Renal cortical epithelial cell (primary cell): ENCODE measurements around the gene PA2G4. TPM values are rescaled to one million over a fixed set of nuclear protein-coding genes. Genes with fewer than 3 reads are reported as not detected.

ENCODE experiments used
- total RNA-seq: library from RNA; depleted of rRNA; stranded (reverse); fragments of >200 nt; gene quantifications from 2 replicates; pipeline ENCODE4 v1.2.3, GENCODE V29; 2014

PA2G4 gene
- total RNA-seq, 1 donor from 2014 or later, result 159 TPM

Other genes with a start within 250 kb of the PA2G4 start
- 30.0 and 38.7 TPM in 2 replicates for gene PYM1, start 176.7 kb upstream of the PA2G4 start, total RNA-seq
- 92.2 and 105 TPM in 2 replicates for gene DGKA, start 173.4 kb upstream of the PA2G4 start, total RNA-seq
- 1.6 and 1.9 TPM in 2 replicates for gene PMEL, start 138.5 kb upstream of the PA2G4 start, total RNA-seq
- gene CDK2, start 137.7 kb upstream of the PA2G4 start, total RNA-seq, result 12.9 and 29.0 TPM in 2 replicates
- 92.9 and 119 TPM in 2 replicates for gene RAB5B, start 130.5 kb upstream of the PA2G4 start, total RNA-seq
- gene SUOX, start 107.3 kb upstream of the PA2G4 start, total RNA-seq, result 9.6 and 17.2 TPM in 2 replicates
- gene IKZF4, start 83.5 kb upstream of the PA2G4 start, total RNA-seq, result 1.9 and 3.7 TPM in 2 replicates
- gene RPS26, start 62.6 kb upstream of the PA2G4 start, total RNA-seq, result 119 and 710 TPM in 2 replicates
- 5.1 and 19.4 TPM in 2 replicates for gene ERBB3, start 24.4 kb upstream of the PA2G4 start, total RNA-seq
- 1,963 and 2,452 TPM in 2 replicates for gene RPL41, start 12.1 kb downstream of the PA2G4 start, total RNA-seq
- gene ZC3H10, start 13.7 kb downstream of the PA2G4 start, total RNA-seq, result 3.6 and 3.7 TPM in 2 replicates
- 347 and 558 TPM in 2 replicates for gene ESYT1, start 23.7 kb downstream of the PA2G4 start, total RNA-seq
- 57.8 and 70.2 TPM in 2 replicates for gene MYL6B, start 48.0 kb downstream of the PA2G4 start, total RNA-seq
- gene MYL6, start 53.8 kb downstream of the PA2G4 start, total RNA-seq, result 2,255 and 3,927 TPM in 2 replicates
- gene SMARCC2, start 84.9 kb downstream of the PA2G4 start, total RNA-seq, result 17.4 and 61.2 TPM in 2 replicates
- gene RNF41, start 117.4 kb downstream of the PA2G4 start, total RNA-seq, result 84.4 and 140 TPM in 2 replicates
- 17.8 and 20.8 TPM in 2 replicates for gene NABP2, start 119.8 kb downstream of the PA2G4 start, total RNA-seq
- gene SLC39A5, start 125.5 kb downstream of the PA2G4 start, total RNA-seq, result 0.20 TPM in 1 of 2 replicates, not detected in the other
- gene ANKRD52, start 153.8 kb downstream of the PA2G4 start, total RNA-seq, result 27.8 and 76.4 TPM in 2 replicates
- 7.5 and 11.2 TPM in 2 replicates for gene COQ10A, start 162.4 kb downstream of the PA2G4 start, total RNA-seq
- 141 and 259 TPM in 2 replicates for gene CS, start 195.8 kb downstream of the PA2G4 start, total RNA-seq
- 91.2 and 137 TPM in 2 replicates for gene CNPY2, start 211.4 kb downstream of the PA2G4 start, total RNA-seq
- gene PAN2, start 229.4 kb downstream of the PA2G4 start, total RNA-seq, result 5.6 and 22.7 TPM in 2 replicates
- 1.7 and 25.2 TPM in 2 replicates for gene IL23A, start 234.3 kb downstream of the PA2G4 start, total RNA-seq